HG02840 (cell line): ENCODE results near the gene TLR1.
"Not testable (repeated sequence)": the region's sequence is repeated elsewhere in the genome, so short reads cannot be mapped to it uniquely, and the experiment has no call there.

Experiments
- ATAC-seq: cut with Tn5 transposase; IDR thresholded peaks from one replicate; pipeline ENCODE4 v1.9.1; 2021; ENCODE audit warnings: mild to moderate bottlenecking, moderate library complexity, moderate number of reproducible peaks; ENCODE audit not compliant: unreplicated experiment, low FRiP score

Gene TLR1

DNA sequence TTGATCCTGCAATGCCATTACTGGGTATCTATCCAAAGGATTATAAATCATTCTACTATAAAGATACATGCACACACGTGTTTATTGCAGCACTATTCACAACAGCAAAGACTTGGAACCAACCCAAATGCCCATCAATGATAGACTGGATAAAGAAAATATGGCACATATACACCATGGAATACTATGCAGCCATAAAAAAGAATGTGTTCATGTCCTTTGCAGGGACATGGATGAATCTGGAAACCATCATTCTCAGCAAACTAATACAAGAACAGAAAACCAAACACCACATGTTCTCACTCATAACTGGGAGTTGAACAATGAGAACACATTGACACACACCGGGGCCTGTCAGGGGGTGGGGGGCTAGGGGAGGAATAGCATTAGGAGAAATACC lies 26.7 kb downstream of the TLR1 start:
- not testable (repeated sequence) for ATAC-seq

- ATAC-seq = no peak
Observed at GRCh38 chr4:38775326-38775725, 29.3 kb downstream of the TLR1 start.

DNA sequence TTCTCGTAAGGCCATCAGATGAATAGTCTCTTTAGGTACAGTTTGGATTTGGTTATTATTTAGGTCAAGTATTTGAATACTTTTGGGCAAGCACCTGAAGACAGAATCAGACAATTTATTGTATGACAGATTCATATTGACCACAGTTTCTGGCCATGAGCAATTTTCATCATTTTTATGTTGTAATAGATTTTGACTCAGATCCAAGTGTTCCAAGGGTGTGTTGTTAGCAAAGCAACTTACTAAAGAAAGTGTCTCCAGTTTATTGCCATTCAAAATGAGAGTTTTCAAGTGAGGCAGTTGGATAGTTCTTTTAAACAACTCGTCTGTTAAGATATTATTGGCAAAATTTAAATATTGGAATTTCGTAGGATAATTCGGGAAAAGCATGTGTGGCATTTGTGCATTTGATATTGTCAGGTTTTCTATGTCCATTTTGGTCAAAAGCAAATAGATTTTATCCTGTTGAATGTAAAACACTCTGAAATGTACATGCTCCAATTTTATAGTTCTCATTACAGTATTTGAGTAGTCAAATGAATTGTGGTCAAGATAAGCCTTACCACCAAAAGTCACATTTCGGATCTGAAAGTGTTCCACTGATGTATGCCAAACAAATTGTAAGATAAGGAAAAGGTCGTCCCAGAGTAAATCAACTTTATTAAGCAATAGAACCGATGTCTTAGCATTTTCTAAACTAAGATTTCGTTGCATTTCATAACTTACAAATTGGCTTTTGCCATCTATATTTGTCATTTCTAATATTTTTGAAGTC lies 30.2 kb downstream of the TLR1 start:
- ATAC-seq = no peak

- ATAC-seq = not testable (repeated sequence)
Observed at GRCh38 chr4:38770281-38770680, 34.3 kb downstream of the TLR1 start.

DNA sequence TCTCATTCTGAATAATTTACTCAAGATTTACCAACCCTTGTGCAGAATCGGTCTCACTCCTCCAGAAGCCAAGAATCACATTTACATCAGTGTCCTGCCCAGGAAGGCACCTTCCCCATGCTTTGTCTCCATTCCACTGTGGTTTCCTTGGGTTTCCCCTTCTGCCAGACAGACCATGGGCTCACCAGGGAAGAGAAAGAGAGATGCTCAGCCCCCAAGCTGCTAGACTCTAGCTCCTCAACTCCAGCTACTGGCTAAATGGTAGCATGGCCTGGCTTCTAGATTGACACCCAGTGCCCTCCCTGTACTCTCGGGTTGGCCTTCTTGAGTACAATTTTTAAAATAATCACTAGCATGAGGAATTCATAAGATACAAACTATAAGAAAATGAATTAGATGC lies 34.7 kb downstream of the TLR1 start:
- ATAC-seq = no peak

GRCh38 chr4:38769441-38769840 lies 35.1 kb downstream of the TLR1 start:
- ATAC-seq = no peak

- ATAC-seq = no peak
Observed at GRCh38 chr4:38768968-38769394, 35.6 kb downstream of the TLR1 start.

- ATAC-seq = not testable (repeated sequence)
Observed at GRCh38 chr4:38766940-38767339, 37.7 kb downstream of the TLR1 start.

DNA sequence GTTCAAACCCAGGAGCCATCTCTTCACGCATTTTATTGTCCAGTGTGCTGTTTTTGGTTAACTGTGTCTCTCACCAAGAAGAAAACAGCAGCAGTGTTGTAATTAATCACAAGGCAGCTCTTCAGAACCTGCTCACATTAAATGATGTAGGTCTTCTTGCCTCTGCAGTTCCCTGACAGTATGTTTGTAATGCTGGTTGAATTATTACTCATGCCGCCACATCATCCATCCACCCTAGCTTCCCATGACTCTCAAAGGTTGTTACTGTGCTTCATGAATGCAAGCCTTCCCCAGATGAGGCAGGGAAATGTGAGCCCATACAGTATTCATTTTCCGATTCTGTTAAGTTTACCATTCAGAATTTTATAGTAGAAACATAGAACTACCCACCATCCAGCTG lies 39.2 kb downstream of the TLR1 start:
- no peak for ATAC-seq

GRCh38 chr4:38764277-38764676 lies 40.3 kb downstream of the TLR1 start:
- no peak for ATAC-seq

DNA sequence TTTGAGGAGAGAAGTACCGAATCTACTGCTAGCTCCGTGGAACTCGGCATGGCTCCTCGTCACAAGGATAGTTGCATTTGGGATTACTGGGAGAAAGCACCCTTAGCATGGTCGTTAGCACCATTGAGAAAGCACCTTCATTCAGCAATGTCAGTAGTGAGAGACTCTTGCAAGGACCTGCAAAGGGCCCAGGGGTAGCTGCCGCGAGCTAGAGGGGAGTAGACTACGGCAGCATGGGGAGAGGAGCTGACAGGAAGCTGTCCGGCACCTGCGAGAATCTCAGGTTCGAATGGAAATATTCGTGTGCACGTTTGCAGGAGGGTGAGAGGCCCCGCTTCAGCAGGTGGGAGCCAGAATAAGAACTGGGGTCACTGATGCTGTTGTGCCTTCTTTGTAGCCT lies 42.0 kb downstream of the TLR1 start:
- peak; percentile 34 for ATAC-seq

DNA sequence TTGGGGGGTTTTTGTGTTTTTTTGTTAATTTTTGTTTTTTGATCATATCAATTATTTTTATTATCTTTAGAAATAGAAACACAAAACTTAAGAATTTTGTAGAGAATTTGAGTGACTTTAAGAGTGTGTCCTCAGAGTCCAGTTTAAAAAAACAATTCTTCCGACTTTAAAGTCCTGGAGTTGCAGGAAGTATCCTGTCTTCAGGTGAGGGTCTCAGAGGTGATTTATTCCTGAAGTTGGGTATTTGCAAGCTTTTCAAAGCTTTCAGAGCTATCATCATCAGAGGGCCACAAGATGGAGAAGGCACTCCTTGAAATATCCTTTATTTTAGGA lies 44.8 kb downstream of the TLR1 start:
- ATAC-seq = no peak

GRCh38 chr4:38759113-38759789 lies 45.3 kb downstream of the TLR1 start:
- ATAC-seq = no peak

- no peak for ATAC-seq
Observed at GRCh38 chr4:38757945-38758600, 46.5 kb downstream of the TLR1 start.

GRCh38 chr4:38752941-38753806 lies 51.4 kb downstream of the TLR1 start:
- no peak for ATAC-seq

GRCh38 chr4:38752372-38752940 lies 52.1 kb downstream of the TLR1 start:
- peak; percentile 92 for ATAC-seq

DNA sequence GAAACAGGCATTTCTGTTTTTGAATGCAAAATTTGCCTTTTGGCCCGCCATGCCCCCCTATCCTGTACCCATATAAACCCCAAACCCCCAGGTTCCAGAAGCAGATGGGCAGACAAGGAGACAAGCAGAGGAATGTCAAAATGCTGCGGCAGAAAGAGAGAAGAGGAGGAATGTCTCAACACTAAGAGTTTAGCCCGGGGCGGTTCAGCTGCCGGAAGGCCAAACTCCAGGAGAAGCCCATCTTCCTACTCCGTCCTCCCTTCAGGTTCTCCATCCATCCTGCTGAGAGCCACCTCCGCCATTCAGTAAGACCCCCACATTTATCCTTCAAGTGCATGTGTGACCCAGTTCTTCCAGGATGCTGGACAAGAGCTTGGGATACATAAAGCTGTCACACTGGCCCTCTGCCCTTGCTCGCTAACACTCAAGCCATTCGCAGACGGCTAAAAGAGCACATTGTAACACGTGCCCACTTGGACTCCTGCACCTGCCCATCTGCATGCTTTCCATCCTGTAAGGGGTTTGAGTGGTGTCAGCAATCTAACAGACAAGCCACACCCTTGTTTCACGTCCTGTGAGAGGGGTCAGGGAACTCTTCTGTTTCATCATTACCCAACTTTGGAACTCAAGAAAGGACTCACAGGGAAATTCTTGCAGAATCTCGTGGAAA lies 53.1 kb downstream of the TLR1 start:
- ATAC-seq = no peak

DNA sequence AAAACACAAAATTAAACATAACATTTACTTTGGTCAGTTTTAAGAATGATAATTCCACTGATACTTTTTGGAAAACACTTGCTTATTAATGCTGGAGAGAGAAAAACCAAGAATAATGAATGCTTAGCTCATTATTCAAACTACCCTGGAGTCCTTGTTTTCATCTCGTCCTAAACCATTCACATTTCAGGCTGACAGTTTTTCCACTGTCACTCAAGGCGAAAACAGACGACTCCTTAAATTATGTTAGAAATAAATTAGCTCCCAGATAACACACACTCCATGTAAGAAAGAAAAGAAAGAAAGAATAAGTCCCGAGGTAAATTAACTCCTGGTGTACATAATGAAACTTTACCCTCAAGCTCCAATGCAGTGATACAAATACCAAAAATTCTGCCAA lies 55.3 kb downstream of the TLR1 start:
- ATAC-seq = no peak

DNA sequence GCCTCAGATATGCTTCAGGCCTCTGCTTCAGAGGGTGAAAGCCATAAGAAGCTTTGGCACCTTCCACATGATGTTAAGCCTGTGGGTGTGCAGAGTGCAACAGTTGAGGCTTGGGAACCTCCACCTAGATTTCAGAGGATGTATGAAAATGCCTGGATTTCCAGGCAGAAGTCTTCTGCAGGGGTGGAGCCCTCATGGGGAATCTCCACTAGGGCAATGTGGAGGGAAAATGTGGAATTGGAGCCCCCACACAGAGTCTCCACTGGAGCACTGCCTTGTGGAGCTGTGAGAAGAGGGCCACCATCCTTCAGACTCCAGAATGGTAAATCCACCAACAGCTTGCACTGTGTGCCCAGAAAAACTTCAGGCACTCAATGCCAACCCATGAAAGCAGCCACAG lies 57.0 kb downstream of the TLR1 start:
- no peak for ATAC-seq
